Skin of body (tissue), 2 donors: ENCODE data around the gene TRIM47. TPM values are rescaled to one million over a fixed set of nuclear protein-coding genes. Genes with fewer than 3 reads are reported as not detected.

Source experiments
- DNase-seq: peaks from one replicate; lab custom pipeline; 2025; lab: John Stamatoyannopoulos, UW
- total RNA-seq: library from RNA; depleted of rRNA; stranded (reverse); fragments of >200 nt; gene quantifications from one replicate; pipeline ENCODE4 v1.2.3, GENCODE V29; 2014

The TRIM47 gene
- total RNA-seq, 1 donor from 2014 or later = 21.5 TPM

GRCh38 chr17:75909051-75909811 is 30.9 kb upstream of the TRIM47 start:
- no peak for DNase-seq

GRCh38 chr17:75908201-75908600 is 29.8 kb upstream of the TRIM47 start:
- DNase-seq = no peak

DNA sequence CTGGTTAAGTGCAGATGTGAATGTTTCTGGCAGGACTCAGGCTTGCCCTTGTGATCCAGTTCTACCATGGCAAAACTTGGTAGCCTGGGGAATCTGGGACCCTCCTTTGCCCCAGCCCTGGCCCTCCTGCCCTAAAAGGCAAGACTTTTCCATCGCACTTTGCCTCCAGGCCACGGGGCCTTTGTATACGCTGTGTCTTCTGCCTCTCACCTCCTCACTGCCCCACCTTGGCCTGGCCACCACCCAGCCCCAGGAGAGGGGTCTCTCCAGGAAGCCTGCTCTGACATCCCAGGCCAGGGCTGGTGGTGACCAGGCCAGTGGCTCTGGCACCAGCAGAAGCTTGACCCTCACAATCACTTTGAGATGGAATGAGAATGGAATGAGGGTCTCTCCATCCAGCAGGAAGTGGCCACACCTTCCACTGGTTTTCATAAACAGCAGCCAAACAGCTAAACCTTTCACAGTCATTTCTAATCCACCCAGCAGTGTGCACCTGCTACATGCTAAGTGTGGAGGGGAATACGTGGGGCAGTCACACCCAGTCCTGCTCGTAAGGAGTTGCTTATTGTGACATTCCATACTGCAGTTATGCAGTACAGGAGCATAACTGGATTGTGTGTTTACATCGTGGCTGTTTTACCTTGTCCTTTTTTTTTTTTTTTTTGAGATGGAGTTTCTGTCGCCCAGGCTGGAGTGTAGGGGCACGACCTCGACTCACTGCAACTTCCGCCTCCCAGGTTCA is 27.9 kb upstream of the TRIM47 start:
- no peak for DNase-seq

- peak; percentile 67 for DNase-seq
Observed at GRCh38 chr17:75904749-75905521, 26.6 kb upstream of the TRIM47 start, which contains the start of gene MRPL38. Gene MRPL38, minus strand, starts transcription at chr17:75904884. Its CDS starts 9 bp downstream, at chr17:75904875.

GRCh38 chr17:75902406-75902805 is 24.0 kb upstream of the TRIM47 start:
- DNase-seq = no peak

DNA sequence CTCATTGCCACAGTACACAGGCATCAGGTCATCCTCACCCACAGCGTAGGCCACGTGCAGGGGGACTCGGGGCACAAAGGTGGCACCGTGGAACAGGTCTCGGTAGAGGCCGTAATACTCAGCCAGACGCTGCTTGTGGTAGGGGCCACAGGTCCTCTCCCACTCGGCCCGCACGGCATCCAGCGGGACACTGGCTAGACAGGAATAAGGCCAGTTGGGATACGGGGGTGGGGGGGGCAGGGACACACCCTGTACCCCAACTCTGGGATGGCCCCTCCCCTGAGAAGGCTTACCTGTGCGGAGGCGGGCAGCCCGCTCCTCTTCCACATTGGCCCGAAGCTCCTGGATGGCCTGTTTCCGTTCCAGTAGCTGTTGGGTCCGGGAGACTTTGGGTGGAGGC is 23.3 kb upstream of the TRIM47 start:
- DNase-seq = no peak

- no peak for DNase-seq
Observed at GRCh38 chr17:75900691-75901533, 22.5 kb upstream of the TRIM47 start.

GRCh38 chr17:75899767-75900468 is 21.5 kb upstream of the TRIM47 start:
- no peak for DNase-seq

DNA sequence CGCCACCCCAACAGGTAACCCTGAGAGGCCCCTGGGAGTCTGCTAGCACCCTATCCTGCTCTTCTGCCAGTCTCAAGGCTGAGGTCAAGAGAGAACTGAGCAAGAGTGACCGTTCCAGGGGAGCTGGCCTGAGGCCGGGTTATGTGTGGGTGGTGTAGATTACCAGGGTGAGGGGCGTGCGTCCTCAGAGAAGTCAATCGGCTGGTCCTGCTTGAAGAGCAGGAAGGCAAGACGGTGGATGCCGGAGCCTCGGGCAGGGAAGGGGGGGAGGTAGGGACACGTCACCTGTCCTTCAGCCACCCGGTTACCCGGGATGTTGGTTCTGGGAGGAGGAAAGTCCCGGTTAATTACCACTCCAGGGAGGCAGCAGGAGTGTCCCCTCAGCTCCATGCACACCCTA is 21.0 kb upstream of the TRIM47 start:
- no peak for DNase-seq

GRCh38 chr17:75898791-75899190 is 20.4 kb upstream of the TRIM47 start:
- no peak for DNase-seq

GRCh38 chr17:75898065-75898464 is 19.7 kb upstream of the TRIM47 start:
- no peak for DNase-seq

- DNase-seq = no peak
Observed at GRCh38 chr17:75897160-75898019, 19.0 kb upstream of the TRIM47 start.

GRCh38 chr17:75896415-75897159 is 18.2 kb upstream of the TRIM47 start, which contains the start of gene TRIM65:
Gene TRIM65, minus strand, starts transcription at chr17:75896951. Its CDS starts 14 bp downstream, at chr17:75896937.
- DNase-seq = peak; percentile 73

GRCh38 chr17:75895370-75896155 is 17.2 kb upstream of the TRIM47 start:
- no peak for DNase-seq

GRCh38 chr17:75894049-75894733 is 15.8 kb upstream of the TRIM47 start:
- DNase-seq = no peak

GRCh38 chr17:75893305-75894048 is 15.1 kb upstream of the TRIM47 start:
- DNase-seq = no peak
